HG03097 (cell line): ENCODE data around the gene OCEL1.
"Not testable (repeated sequence)": the region's sequence is repeated elsewhere in the genome, so short reads cannot be mapped to it uniquely, and the experiment has no call there.

Experiments used
- ATAC-seq: cut with Tn5 transposase; IDR thresholded peaks from one replicate; pipeline ENCODE4 v1.9.1; 2021; ENCODE audit not compliant: unreplicated experiment, low FRiP score

Gene OCEL1, protein sequence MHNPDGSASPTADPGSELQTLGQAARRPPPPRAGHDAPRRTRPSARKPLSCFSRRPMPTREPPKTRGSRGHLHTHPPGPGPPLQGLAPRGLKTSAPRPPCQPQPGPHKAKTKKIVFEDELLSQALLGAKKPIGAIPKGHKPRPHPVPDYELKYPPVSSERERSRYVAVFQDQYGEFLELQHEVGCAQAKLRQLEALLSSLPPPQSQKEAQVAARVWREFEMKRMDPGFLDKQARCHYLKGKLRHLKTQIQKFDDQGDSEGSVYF

DNA sequence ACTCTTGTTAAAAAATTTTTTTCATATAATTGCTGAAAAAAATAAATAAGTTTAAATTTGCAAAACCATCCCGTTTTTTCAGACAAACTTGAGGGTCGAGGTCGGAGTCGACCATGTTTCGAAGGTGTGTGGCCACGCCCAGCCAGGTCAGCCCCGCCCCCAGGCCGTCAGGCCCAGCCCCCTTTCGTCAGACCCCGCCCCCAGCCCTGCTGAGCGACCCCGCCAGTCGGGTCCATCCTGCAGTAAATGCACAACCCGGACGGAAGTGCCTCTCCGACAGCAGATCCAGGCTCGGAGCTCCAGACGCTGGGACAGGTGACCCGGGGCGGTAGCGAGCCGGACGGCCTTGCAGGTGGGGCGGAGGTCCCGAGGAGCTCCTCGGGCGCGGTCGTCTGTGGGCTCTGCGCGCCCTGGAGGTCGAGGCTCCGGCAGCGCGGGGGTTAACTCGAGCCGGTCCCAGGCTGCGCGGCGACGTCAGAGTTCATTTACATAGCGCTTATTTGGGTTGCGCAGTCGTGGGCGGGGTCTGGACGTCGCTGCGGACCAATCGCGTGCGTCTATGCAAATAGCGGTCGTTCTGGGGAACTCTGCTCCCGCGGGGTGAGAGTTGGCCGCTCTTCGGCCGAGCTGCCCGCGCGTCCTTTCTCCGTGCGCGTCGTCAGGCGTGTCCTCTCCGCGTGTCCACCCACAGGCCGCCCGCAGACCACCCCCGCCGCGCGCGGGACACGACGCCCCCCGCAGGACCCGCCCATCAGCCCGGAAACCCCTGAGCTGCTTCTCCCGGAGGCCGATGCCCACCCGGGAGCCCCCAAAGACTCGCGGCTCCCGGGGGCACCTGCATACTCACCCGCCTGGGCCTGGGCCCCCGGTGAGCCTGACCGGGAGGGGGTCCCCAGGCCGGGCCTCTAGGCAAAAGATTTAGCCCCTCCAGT lies at the start of gene OCEL1:
OCEL1 (plus strand) TSS at position 225 of the 932 bp plus-strand sequence; CDS start at position 247, 22 bp downstream.
- peak; percentile 86 for ATAC-seq

DNA sequence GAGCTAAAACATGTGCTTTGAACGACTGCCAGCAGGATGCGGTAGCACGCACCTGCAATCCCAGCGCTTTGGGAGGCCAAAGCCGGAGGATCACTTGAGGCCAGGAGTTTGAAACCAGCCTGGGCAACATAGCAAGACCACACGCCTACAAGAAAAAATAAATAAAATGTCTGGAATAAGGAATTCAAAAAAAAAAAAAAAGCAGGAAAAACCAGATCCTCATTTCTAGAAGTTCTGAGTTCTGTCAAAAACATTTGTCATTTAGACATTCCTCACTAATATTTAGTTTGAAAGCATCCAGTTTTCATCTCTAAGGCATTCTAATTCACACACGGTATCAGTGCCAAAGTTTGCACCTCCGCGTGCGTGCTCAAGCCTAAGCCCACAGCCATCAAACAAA lies 47.7 kb upstream of the OCEL1 start:
- no peak for ATAC-seq

DNA sequence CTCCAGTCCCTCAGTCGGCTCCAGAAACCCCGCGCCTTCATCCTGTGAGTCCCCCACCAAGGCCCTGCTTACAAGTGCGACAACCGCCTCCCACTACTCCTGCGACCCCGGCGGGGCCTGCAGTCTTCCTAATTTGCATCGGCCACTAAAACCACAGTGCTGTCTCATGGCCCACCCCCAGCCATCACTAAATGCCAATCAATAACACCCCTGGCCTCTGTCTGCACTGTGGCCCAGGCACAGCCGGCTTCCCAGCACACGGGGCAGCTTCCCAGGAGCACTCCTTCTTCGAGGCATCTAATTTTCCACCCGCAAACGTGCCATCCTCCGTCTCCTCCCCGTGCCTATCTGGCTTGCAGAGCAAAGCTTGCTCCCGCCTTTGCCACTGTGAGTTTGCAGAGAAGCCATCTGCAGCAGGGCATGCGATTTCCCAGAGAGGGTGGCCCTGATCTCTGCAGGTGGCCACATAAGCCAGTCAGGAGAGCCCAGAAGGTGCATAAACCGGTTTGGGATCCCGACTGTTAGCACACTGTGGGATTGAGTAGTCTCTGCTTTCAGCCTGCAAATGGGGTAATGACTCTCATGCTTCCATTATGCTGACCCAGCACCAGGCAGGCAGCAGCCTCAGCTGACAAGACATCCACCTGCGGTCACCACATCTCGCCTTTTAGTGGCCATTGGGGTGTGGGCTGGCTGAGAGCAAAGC lies 44.9 kb upstream of the OCEL1 start:
- ATAC-seq, result no peak

DNA sequence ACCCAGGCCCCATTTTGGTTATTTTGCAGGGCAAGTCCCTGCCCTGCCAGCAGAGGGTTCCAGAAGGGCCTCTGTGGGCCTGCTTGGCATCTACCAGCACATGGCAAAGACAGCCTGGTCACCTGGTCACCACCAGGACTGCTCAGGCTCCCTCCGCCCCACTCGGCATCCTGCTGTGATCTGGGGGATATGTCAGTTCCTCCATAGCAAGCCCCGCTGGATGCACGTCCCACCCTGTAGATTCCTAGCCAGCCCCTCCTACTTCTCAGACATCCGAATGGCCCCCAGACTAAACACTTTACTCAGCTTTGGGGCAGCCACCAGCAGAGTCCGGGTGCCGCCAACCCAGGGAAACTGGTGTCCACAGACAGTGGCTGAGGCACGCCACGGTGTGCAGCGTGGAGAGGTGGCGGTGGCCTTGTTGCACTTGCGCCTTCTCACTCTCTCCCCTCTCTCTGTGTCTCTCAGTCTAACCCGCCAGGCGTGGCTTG lies 42.7 kb upstream of the OCEL1 start:
- ATAC-seq, result no peak

DNA sequence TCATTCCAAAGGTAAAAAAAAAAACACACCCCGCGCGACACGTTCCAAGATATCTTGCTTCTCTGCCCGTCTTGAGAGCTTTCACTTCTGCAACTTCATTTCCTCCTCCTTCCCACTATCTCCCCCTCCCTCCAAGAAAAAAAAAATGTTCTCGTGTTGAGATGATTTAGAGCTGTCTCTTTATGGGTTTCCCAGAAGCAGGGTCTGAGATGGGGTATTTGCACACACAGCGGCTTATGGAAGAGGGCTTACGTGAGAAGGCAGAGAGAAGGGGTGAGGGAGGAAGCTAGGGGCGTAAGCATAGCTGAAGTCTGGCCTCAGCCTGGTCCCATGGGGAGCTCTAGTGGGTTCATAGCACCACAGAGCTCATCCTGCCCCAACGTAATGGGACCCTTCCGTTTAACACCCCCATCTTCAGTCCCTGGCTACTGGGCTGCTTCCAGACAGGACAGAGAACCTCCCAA lies 42.1 kb upstream of the OCEL1 start:
- ATAC-seq, result no peak

DNA sequence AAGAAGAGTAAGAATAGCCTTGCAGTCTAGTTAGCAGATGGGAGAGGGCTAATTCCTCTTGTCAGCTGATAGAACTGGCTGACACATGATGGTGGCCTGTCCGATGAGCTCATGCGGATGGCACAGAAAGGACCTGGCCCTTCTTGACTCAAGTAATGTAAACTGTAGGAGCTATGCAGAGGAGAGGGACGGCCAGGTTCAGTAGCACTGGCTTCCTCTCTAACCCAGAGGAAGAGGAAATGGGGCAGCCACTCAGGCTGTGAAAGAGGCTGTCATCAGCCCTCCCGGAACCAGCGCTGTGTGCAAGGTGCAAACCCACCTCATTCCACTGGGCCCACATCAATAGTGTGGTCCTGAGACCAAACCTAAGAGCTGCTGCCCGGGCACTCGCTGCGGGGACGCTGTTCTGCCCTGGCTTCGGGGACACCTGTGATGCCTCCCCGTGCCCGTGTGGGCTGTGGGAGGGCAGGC lies 41.6 kb upstream of the OCEL1 start:
- no peak for ATAC-seq

DNA sequence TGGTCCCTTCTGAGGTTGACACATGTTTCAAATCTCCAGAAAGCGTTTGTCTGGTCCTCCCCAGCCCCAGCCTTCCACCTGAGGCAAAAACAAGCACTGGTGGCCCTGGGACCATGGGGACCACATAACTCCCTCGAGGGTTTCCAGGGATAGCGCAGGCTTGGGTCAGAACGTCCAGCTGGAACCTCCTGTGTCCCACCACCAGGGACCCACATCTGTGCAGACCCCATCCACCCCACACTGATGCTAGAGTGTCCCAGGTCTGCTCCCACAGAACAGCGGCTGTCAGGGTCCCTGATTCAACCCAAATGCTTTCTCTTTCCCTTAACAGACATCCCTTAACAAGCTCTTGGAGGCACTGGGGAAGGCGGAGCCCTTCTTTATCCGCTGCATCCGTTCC lies 40.4 kb upstream of the OCEL1 start:
- ATAC-seq, result no peak

DNA sequence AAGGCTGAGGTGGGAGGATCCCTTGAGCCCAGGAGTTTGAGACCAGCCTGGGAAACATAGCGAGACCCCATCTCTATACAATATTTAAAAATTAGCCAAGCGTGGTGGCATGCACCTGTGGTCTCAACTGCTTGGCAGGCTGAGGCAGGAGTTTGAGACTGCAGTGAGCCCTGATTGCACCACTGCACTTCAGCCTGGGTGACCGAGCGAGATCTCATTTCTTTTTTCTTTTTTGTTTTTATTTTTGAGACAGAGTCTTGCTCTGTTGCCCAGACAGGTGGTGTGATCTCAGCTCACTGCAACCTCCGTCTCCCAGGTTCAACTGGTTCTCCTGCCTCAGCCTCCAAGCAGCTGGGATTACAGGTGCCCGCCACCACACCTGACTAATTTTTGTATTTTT lies 34.3 kb upstream of the OCEL1 start:
- ATAC-seq, result not testable (repeated sequence)

DNA sequence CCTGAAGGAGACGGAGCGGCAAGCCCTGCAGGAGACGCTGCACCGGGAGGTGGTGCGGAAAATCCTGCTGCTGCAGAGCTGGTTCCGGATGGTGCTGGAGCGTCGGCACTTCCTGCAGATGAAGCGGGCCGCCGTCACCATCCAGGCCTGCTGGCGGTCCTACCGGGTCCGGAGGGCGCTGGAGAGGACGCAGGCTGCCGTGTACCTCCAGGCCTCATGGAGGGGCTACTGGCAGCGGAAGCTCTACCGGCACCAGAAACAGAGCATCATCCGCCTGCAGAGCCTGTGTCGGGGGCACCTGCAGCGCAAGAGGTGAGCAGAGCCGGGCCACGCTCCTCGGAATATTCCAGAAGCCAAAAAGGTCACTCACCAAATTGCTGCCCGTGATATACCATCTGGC lies 33.3 kb upstream of the OCEL1 start:
- ATAC-seq, result no peak

DNA sequence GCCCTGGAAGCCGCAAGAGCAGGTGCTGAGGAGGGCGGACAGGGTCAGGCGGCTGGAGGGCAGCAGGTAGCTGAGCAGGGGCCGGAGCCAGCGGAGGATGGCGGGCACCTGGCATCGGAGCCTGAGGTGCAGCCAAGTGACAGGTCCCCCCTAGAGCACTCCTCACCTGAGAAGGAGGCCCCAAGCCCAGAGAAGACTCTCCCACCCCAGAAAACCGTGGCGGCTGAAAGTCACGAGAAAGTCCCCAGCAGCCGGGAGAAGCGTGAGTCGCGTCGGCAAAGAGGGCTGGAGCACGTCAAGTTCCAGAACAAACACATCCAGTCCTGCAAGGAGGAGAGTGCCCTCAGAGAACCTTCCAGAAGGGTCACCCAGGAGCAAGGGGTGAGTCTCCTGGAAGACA lies 31.4 kb upstream of the OCEL1 start:
- no peak for ATAC-seq

DNA sequence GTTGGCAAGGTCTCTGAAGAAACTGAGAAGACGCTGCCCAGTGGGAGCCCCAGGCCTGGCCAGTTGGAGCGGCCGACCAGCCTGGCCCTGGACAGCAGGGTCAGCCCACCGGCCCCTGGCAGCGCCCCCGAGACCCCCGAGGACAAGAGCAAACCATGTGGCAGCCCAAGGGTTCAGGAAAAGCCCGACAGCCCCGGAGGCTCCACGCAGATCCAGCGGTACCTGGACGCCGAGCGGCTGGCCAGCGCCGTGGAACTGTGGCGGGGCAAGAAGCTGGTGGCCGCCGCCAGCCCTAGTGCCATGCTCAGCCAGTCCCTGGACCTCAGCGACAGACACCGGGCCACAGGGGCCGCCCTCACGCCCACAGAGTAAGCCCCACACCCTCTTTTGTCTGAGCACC lies 30.9 kb upstream of the OCEL1 start:
- no peak for ATAC-seq

DNA sequence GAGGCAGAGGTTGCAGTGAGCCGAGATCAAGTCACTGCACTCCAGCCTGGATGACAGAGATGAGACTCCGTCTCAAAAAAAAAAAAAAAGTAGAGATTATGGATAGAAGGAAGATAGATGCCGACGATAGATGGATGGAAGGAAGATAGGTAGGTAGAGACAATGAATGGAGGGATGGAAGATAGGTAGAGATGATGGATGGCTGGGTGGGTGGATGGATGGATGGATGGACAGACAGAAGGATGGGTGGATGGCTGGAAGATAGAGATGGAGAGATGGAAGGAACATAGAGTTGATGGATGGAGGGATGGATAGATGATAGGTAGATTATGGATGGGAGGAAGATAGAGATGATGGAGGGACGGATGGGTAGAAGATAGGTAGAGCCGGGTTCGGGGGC lies 29.4 kb upstream of the OCEL1 start:
- ATAC-seq, result no peak

DNA sequence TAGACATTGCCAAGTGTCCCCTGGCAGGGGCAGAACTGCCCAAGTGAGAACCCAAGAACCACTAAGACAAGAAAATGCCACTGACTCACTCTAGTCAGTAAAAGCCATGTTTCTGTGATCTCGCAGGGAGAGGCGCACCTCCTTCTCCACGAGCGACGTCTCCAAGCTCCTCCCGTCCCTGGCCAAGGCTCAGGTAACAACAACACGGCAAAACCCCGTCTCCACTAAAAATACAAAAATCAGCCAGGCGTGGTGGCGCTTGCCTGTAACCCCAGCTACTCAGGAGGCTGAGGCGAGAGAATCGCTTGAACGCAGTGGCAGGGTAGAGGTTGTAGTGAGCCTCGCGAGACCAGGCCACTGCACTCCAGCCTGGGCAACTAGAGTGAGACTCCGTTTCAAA lies 28.4 kb upstream of the OCEL1 start:
- no peak for ATAC-seq

DNA sequence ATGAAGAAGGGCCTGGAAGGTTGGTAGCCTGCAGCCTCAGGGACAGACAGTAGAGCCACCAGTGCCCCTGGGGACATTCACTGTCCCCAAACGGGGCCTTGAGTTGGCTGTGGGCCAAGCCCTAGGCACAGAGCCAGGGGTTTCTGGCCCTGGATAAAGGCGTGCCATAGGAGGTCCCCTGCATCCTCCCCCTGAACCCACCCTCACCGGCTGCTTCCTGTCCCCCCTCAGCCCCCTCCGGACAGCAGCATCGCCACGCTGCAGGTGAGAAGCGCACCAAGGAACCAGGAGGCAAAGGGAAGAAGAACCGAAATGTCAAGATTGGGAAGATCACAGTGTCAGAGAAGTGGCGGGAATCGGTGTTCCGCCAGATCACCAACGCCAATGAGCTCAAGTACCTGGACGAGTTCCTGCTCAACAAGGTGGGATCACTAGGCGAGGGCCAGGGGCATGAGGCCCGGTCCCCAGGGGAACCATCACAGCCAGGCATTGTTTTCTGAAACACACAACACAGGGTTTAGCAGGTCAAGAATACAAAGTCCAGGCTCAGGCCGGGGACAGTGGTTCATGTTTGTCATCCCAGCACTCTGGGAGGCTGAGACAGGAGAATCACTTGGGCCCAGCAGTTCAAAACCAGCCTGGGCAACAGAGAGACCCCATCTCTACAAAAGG lies 25.5 kb upstream of the OCEL1 start:
- ATAC-seq, result no peak

DNA sequence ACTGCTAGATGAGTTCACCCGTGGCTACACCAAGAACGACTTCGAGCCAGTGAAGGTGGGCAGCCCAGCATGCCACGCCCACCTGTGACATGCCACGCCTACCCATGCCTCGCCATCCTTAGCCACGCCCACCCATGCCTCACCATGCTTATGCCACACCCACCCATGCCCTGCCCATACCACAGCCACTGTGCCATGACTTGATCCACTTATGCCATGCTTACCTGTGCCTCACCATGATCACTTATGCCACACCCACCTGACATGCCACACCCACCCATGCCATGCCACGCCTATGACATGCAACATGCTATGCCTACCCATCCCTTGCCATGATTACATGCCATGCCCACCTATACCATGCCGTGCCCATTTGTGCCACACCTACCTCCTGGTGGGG lies 23.8 kb upstream of the OCEL1 start:
- ATAC-seq, result no peak

DNA sequence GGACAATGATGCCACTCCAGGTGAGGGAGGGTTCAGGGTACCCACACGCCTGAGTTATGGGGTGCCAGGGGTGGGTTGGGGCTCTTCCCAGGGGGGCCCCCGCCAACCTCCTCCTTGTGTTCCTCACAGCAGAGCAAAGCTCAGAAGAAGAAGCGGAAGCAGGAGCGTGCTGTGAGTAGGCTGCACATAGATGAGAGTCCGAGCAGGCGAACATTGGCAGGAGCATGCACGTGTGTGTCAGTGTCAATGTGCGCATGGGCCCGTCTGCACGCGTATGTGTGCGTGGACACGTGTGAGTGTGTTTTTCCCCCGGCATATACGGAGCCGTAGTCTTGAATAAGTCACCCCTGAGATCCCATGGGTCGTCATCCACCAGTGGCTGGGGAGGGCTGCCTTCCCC lies 23.3 kb upstream of the OCEL1 start:
- no peak for ATAC-seq

DNA sequence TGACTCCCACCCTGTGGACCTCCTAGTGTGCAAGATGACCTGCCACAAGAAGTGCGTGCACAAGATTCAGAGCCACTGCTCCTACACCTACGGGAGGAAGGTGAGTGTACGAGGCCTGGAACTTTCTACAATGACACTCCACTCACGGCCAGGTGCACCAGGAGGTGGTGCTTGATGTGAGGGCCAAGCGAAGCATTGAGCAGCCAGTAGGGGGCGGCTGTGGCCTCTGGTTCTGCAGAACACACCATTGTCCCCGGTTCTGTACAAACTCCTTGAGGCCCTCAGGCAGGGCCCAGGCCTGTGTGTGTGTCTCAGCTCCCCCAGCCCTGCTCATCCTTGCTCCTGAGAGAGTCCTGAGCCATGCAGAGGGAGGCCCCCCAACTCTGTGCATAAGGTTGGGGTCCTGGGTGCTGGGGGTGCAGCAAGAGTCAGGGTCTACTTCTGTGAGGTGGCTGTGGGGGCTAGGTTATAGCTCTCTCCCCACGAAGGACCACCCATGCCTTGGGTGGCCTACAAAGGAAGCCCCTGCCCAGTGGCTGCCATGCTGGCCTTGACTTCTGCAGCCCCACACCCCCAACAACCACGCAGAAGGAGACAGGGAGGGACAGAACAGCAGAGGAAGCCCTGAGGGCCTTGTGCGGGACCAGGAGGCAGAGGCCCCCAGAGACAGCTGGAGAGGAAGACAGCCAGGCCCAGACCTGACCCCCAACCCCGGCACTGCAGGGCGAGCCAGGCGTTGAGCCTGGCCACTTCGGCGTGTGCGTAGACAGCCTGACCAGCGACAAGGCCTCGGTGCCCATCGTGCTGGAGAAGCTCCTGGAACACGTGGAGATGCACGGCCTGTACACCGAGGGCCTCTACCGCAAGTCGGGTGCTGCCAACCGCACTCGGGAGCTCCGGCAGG lies 20.5 kb upstream of the OCEL1 start:
- no peak for ATAC-seq

DNA sequence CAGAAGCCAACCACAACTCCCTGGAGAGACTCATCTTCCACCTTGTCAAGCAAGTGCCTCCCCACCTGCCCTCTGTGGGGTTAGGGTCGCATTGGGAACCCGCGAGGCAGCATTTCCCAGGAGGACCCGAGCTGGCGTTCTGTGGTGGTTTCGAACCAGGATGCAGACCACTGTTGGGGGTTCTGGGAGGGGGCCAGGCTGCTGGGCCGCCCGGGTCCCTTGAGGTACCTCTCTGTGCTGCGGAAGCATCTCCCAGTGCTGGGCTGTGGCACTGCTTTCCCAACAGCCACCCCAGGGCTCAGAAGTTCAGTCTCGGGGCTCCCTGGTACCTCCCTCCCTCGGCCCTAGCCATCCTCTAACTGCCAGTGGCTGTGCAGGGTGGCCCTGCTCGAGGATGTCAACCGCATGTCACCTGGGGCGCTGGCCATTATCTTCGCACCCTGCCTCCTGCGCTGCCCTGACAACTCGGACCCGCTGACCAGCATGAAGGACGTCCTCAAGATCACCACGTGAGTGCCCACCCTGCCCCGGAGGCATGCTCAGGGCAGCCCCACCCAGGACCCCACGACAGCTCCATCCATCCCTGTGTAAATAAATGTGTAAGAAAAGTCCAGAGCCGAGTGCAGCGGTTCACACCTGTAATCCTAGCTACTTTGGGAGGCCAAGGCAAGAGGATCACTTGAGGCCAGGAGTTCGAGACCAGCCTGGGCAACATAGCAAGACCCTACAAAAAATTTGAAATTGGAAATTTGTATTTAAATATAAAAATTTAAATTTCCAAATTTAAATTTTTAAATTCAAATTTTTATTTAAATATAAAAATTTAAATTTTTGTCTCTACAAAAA lies 19.1 kb upstream of the OCEL1 start:
- ATAC-seq, result no peak
